ENCODE results near the gene GABBR1. TPM values are rescaled to one million over a fixed set of nuclear protein-coding genes. Genes with fewer than 3 reads are reported as not detected.

GABBR1 gene
- total RNA-seq, 1 donor from 2014 or later = 71.7 TPM

DNA sequence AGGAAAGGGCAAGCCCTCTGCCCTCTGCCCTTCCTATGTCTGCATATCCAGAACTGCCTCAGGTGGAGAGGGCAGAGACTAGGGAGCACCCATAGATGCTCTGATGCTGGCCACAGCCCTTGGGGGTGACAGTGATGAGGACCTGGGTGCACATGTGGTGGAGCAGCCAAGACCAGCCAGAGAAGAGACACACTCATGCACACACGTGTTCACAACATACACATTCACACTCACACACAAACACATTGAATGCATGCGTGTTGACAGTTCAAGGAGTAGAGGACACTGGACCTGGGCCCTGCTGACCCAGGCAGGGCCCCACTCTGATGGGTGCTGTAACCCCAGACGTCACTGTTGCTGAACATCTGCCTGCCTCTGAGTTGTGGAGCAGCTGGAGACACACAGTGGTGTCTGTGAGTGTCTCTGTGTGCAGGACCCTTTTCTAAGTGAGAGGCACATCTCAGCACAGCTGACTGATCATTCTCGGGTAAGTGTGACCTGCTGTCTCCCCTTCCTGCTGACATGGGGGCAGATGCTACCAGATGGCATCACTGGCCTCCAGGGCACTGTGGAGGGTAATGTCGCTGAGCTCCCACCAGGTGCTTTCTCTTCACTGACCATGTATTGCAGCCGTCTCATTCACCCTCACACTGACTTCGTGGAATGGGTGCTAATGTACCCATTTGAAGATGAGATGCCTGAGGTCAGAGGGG, 115.1 kb downstream of the GABBR1 start:
- H3K36me3 Mint-ChIP-seq = no peaks in the 10 kb centered on the region
- TF ChIP-seq, protein P1, sequence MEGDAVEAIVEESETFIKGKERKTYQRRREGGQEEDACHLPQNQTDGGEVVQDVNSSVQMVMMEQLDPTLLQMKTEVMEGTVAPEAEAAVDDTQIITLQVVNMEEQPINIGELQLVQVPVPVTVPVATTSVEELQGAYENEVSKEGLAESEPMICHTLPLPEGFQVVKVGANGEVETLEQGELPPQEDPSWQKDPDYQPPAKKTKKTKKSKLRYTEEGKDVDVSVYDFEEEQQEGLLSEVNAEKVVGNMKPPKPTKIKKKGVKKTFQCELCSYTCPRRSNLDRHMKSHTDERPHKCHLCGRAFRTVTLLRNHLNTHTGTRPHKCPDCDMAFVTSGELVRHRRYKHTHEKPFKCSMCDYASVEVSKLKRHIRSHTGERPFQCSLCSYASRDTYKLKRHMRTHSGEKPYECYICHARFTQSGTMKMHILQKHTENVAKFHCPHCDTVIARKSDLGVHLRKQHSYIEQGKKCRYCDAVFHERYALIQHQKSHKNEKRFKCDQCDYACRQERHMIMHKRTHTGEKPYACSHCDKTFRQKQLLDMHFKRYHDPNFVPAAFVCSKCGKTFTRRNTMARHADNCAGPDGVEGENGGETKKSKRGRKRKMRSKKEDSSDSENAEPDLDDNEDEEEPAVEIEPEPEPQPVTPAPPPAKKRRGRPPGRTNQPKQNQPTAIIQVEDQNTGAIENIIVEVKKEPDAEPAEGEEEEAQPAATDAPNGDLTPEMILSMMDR (conservative IDR thresholded peaks at IDR 0.05) = no peak
- peak; percentile 24 for DNase-seq (ENCODE audit: extremely low spot score, unreplicated experiment)
- no peak overlapping the region for H3K27ac Mint-ChIP-seq
- peaks cover 7% of the 10 kb centered on the region for H3K27me3 Mint-ChIP-seq
- no peak overlapping the region for H3K4me3 Mint-ChIP-seq
- peaks cover 6% of the 10 kb centered on the region for H3K4me1 Mint-ChIP-seq (ENCODE audit: unreplicated experiment)
- H3K9me3 Mint-ChIP-seq = peaks cover 6% of the 10 kb centered on the region

DNA sequence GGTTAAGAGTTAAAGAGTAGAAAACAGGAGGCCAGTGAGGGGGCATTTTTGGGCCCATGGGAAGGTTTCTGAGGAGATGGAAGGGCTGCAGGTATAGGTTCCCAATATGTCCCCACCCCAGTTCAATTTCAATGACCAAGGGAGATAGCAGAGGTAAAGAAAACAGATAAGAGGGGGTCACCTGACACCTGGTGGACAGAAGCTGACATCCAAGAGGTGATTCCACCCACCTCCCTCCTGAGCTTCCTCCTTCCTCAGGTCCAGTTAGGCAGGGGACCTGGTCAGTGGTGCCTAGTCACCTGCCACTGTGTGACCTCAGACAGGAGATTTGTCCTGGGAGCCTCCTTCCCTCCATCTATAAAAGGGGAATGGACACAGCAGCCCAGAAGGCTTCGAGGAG, 115.7 kb downstream of the GABBR1 start:
- DNase-seq (ENCODE audit: extremely low spot score, unreplicated experiment) = no peak
- TF ChIP-seq, protein P1 (conservative IDR thresholded peaks at IDR 0.05) = no peak
- H3K4me3 Mint-ChIP-seq = no peak overlapping the region
- H3K27ac Mint-ChIP-seq = no peak overlapping the region
- peaks cover 7% of the 10 kb centered on the region for H3K27me3 Mint-ChIP-seq
- peaks cover 6% of the 10 kb centered on the region for H3K9me3 Mint-ChIP-seq
- H3K4me1 Mint-ChIP-seq (ENCODE audit: unreplicated experiment) = peaks cover 6% of the 10 kb centered on the region
- no peaks in the 10 kb centered on the region for H3K36me3 Mint-ChIP-seq

DNA sequence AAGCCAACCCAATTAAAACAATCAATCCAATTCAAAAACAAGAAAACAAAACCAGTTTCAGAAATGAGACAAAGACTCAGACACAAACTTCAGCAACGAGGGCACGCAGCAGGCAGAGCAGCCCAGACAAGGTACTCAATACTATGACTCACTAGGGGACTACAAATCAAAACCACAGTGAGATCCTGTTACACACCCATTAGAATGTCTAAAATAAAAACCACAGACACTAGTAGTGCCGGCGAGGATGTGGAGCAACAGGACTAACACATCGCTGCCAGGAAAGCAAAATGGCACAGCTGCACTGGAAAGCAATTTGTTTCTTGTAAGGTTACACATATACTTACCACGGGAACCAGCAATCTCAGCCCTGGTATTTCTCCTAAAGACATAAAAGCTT, 116.9 kb downstream of the GABBR1 start:
- DNase-seq (ENCODE audit: extremely low spot score, unreplicated experiment) = no peak
- peaks cover 6% of the 10 kb centered on the region for H3K9me3 Mint-ChIP-seq
- H3K4me1 Mint-ChIP-seq (ENCODE audit: unreplicated experiment) = peaks cover 6% of the 10 kb centered on the region
- H3K27me3 Mint-ChIP-seq = peaks cover 7% of the 10 kb centered on the region
- no peak overlapping the region for H3K4me3 Mint-ChIP-seq
- no peak overlapping the region for H3K27ac Mint-ChIP-seq
- H3K36me3 Mint-ChIP-seq = no peaks in the 10 kb centered on the region
- TF ChIP-seq, protein P1 (conservative IDR thresholded peaks at IDR 0.05) = no peak

DNA sequence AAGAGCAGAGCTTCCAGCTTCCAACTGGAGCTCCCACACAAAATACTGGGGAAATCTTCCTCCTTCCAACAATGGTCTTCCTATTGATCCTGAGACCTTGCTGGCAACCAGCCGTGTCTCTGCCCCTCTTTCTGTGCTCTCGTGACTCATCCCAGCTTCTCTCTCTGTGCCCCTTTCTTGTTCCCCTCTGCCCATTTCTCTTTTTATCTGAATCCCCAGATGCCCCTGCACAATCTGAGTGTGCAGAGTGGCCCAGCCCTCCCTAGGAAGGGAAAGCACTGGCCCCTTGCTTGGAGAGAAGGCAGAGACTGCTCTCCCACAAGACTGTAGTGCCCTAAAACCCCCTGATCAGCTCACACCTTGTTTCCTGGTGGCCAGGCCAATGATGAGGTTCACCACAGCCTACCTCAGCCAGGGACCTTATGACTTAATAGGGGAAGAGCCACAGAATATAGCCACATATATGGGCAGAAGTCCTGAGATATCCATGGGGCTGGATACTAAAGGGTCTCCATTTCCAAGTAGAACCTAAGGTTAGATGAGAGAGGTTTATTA, 122.2 kb downstream of the GABBR1 start:
- no peaks in the 10 kb centered on the region for H3K36me3 Mint-ChIP-seq
- H3K27me3 Mint-ChIP-seq = peaks cover 1% of the 10 kb centered on the region
- no peak for DNase-seq (ENCODE audit: extremely low spot score, unreplicated experiment)
- no peak overlapping the region for H3K27ac Mint-ChIP-seq
- H3K4me3 Mint-ChIP-seq = no peak overlapping the region
- H3K4me1 Mint-ChIP-seq (ENCODE audit: unreplicated experiment) = peaks cover 8% of the 10 kb centered on the region
- H3K9me3 Mint-ChIP-seq = peaks cover 6% of the 10 kb centered on the region
- TF ChIP-seq, protein P1 (conservative IDR thresholded peaks at IDR 0.05) = no peak

DNA sequence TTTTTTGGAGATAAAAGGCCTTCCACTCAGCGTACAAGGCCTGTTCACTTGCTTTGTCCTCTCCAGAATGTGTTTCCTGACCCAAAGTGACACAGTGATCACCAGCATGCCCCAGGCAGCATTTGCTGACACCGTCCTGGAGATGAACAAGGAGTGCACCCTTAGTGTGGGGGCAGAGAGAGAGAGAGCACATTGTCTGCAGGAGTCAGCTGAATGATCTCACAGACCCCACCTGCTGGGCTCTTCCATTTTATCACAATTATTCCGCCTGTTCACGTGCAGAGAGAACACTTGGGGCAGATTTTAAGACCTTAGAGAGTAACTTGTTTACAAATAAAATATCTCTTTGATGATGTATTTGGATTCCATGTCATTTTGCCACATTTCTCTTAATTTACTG, 122.8 kb downstream of the GABBR1 start:
- H3K9me3 Mint-ChIP-seq = peaks cover 6% of the 10 kb centered on the region

More for the DNA sequence above, 122.8 kb downstream of the GABBR1 start:
- no peak for DNase-seq (ENCODE audit: extremely low spot score, unreplicated experiment)
- peaks cover 7% of the 10 kb centered on the region for H3K4me1 Mint-ChIP-seq (ENCODE audit: unreplicated experiment)
- no peak overlapping the region for H3K4me3 Mint-ChIP-seq
- TF ChIP-seq, protein P1 (conservative IDR thresholded peaks at IDR 0.05) = no peak
- H3K36me3 Mint-ChIP-seq = no peaks in the 10 kb centered on the region
- peaks cover 3% of the 10 kb centered on the region for H3K27me3 Mint-ChIP-seq
- H3K27ac Mint-ChIP-seq = no peak overlapping the region

Other genes starting within 250 kb of the GABBR1 start
- gene OR12D2, start 237.6 kb downstream of the GABBR1 start, total RNA-seq (ENCODE audit: low replicate concordance) = not detected in 2 replicates
- gene OR12D1, start 218.3 kb downstream of the GABBR1 start, total RNA-seq (ENCODE audit: low replicate concordance) = not detected in 2 replicates
- not detected in 2 replicates for gene OR10C1, start 193.9 kb downstream of the GABBR1 start, total RNA-seq (ENCODE audit: low replicate concordance)
- not detected in 2 replicates for gene OR11A1, start 176.1 kb downstream of the GABBR1 start, total RNA-seq (ENCODE audit: low replicate concordance)
- gene OR2H1, start 176.0 kb downstream of the GABBR1 start, total RNA-seq (ENCODE audit: low replicate concordance) = not detected in 2 replicates
- gene MAS1L, start 145.2 kb downstream of the GABBR1 start, total RNA-seq (ENCODE audit: low replicate concordance) = not detected in 2 replicates
- gene UBD, start 73.5 kb downstream of the GABBR1 start, total RNA-seq (ENCODE audit: low replicate concordance) = 12.6 and 24.6 TPM in 2 replicates
- not detected in 2 replicates for gene OR2H2, start 48.1 kb downstream of the GABBR1 start, total RNA-seq (ENCODE audit: low replicate concordance)
- not detected in 2 replicates for gene MOG, start 23.9 kb upstream of the GABBR1 start, total RNA-seq (ENCODE audit: low replicate concordance)
- not detected in 2 replicates for gene ZFP57, start 48.0 kb upstream of the GABBR1 start, total RNA-seq (ENCODE audit: low replicate concordance)
- 2.8 and 13.2 TPM in 2 replicates for gene HLA-F, start 90.3 kb upstream of the GABBR1 start, total RNA-seq (ENCODE audit: low replicate concordance)
- gene HLA-G, start 194.6 kb upstream of the GABBR1 start, total RNA-seq (ENCODE audit: low replicate concordance) = 4.6 and 8.3 TPM in 2 replicates

All from type B pancreatic cell (in vitro differentiated cells).